Measurements from ENCODE around the gene SHC1.

The SHC1 gene

GRCh38 chr1:154970631-154971340 is at the start of gene SHC1:
TSS of gene SHC1 (minus strand) at chr1:154970747. CDS start at chr1:154970526, 221 bp downstream.
- peaks cover 28 to 42% of the 10 kb centered on the region in 2 donors for H3K36me3 Mint-ChIP-seq
- H3K27ac Mint-ChIP-seq = peak within 1 kb of the TSS; percentile 97

GRCh38 chr1:155019377-155020245 is 49.1 kb upstream of the SHC1 start:
- peaks cover 16 to 22% of the 10 kb centered on the region in 2 donors for H3K36me3 Mint-ChIP-seq

More at GRCh38 chr1:154970631-154971340, at the start of gene SHC1:
- Mint-ChIP-seq H3K4me1 (peaks cover 29 to 50% of the 10 kb centered on the region in 2 donors), H3K27me3 (no peaks in the 10 kb centered on the region), H3K4me3 (peak within 1 kb of the TSS; percentile 75 to 82), H3K9me3 (no peaks in the 10 kb centered on the region)
- ATAC-seq (replicated peaks) (peak in 1 of 2 donors; percentile 15), DNase-seq (peak; percentile 46)

GRCh38 chr1:155018617-155019348 is 48.2 kb upstream of the SHC1 start:
- Mint-ChIP-seq H3K9me3 (no peaks in the 10 kb centered on the region), H3K27ac (peak overlapping the region; percentile 82), H3K4me1 (peaks cover 33 to 74% of the 10 kb centered on the region in 2 donors), H3K36me3 (peaks cover 16 to 22% of the 10 kb centered on the region in 2 donors), H3K27me3 (no peaks in the 10 kb centered on the region), H3K4me3 (peak overlapping the region in 1 of 2 donors; percentile 85)
- DNase-seq = no peak
- no peak for ATAC-seq (replicated peaks)

More at GRCh38 chr1:155019377-155020245, 49.1 kb upstream of the SHC1 start:
- Mint-ChIP-seq H3K27ac (peak overlapping the region; percentile 82), H3K27me3 (no peaks in the 10 kb centered on the region), H3K4me1 (peaks cover 32 to 66% of the 10 kb centered on the region in 2 donors), H3K9me3 (no peaks in the 10 kb centered on the region), H3K4me3 (peak overlapping the region; percentile 2 to 39)
- no peak for ATAC-seq (replicated peaks)
- DNase-seq = no peak

GRCh38 chr1:155017946-155018316 is 47.4 kb upstream of the SHC1 start:
- ATAC-seq (replicated peaks) = peak; percentile 19 to 26
- H3K27ac Mint-ChIP-seq = peak overlapping the region; percentile 82
- peaks cover 41 to 83% of the 10 kb centered on the region in 2 donors for H3K4me1 Mint-ChIP-seq
- H3K9me3 Mint-ChIP-seq = no peaks in the 10 kb centered on the region
- H3K36me3 Mint-ChIP-seq = peaks cover 16 to 27% of the 10 kb centered on the region in 2 donors
- no peaks in the 10 kb centered on the region for H3K27me3 Mint-ChIP-seq
- peak overlapping the region; percentile 78 to 85 for H3K4me3 Mint-ChIP-seq
- no peak for DNase-seq

GRCh38 chr1:155017041-155017945 is 46.7 kb upstream of the SHC1 start:
- ATAC-seq (replicated peaks) (peak; percentile 78 to 81), DNase-seq (peak; percentile 82)
- peaks cover 46 to 89% of the 10 kb centered on the region in 2 donors for H3K4me1 Mint-ChIP-seq
- peaks cover 16 to 29% of the 10 kb centered on the region in 2 donors for H3K36me3 Mint-ChIP-seq
- H3K27ac Mint-ChIP-seq = peak overlapping the region; percentile 96
- no peaks in the 10 kb centered on the region for H3K9me3 Mint-ChIP-seq
- H3K27me3 Mint-ChIP-seq = no peaks in the 10 kb centered on the region
- H3K4me3 Mint-ChIP-seq = peak overlapping the region; percentile 78 to 85

- peaks cover 50 to 93% of the 10 kb centered on the region in 2 donors for H3K4me1 Mint-ChIP-seq
- peak overlapping the region; percentile 96 for H3K27ac Mint-ChIP-seq
- no peaks in the 10 kb centered on the region for H3K27me3 Mint-ChIP-seq
- peak overlapping the region in 1 of 2 donors; percentile 17 for H3K4me3 Mint-ChIP-seq
- peaks cover 13 to 29% of the 10 kb centered on the region in 2 donors for H3K36me3 Mint-ChIP-seq
- H3K9me3 Mint-ChIP-seq = no peaks in the 10 kb centered on the region
- ATAC-seq (replicated peaks) = peak; percentile 46 to 50
- DNase-seq = peak; percentile 40
Measured at GRCh38 chr1:155016231-155016831, 45.8 kb upstream of the SHC1 start.

GRCh38 chr1:155015527-155016230 is 45.1 kb upstream of the SHC1 start:
- no peak for ATAC-seq (replicated peaks)
- Mint-ChIP-seq H3K27me3 (no peaks in the 10 kb centered on the region), H3K4me1 (peaks cover 54 to 93% of the 10 kb centered on the region in 2 donors), H3K9me3 (no peaks in the 10 kb centered on the region), H3K36me3 (peaks cover 13 to 33% of the 10 kb centered on the region in 2 donors), H3K4me3 (peak overlapping the region in 1 of 2 donors; percentile 5), H3K27ac (peak overlapping the region; percentile 92)
- DNase-seq = no peak

GRCh38 chr1:155014709-155015508 is 44.4 kb upstream of the SHC1 start:
- Mint-ChIP-seq H3K27me3 (no peaks in the 10 kb centered on the region), H3K4me3 (no peak overlapping the region), H3K4me1 (peaks cover 58 to 93% of the 10 kb centered on the region in 2 donors), H3K36me3 (peaks cover 10 to 34% of the 10 kb centered on the region in 2 donors), H3K9me3 (no peaks in the 10 kb centered on the region), H3K27ac (no peak overlapping the region)
- ATAC-seq (replicated peaks) (no peak), DNase-seq (no peak)

- no peaks in the 10 kb centered on the region for H3K9me3 Mint-ChIP-seq
- no peak for DNase-seq
- no peaks in the 10 kb centered on the region for H3K27me3 Mint-ChIP-seq
- peaks cover 16 to 36% of the 10 kb centered on the region in 2 donors for H3K36me3 Mint-ChIP-seq
- H3K4me3 Mint-ChIP-seq = no peak overlapping the region
- no peak for ATAC-seq (replicated peaks)
- H3K4me1 Mint-ChIP-seq = peaks cover 59 to 93% of the 10 kb centered on the region in 2 donors
- peak overlapping the region; percentile 56 for H3K27ac Mint-ChIP-seq
Measured at GRCh38 chr1:155013632-155014031, 43.1 kb upstream of the SHC1 start.

- peaks cover 16 to 41% of the 10 kb centered on the region in 2 donors for H3K36me3 Mint-ChIP-seq
- H3K27ac Mint-ChIP-seq = peak overlapping the region; percentile 47
- ATAC-seq (replicated peaks) (no peak), DNase-seq (no peak)
- H3K9me3 Mint-ChIP-seq = no peaks in the 10 kb centered on the region
- no peaks in the 10 kb centered on the region for H3K27me3 Mint-ChIP-seq
- no peak overlapping the region for H3K4me3 Mint-ChIP-seq
- peaks cover 63 to 93% of the 10 kb centered on the region in 2 donors for H3K4me1 Mint-ChIP-seq
Measured at GRCh38 chr1:155012776-155013602, 42.4 kb upstream of the SHC1 start.

GRCh38 chr1:155012026-155012546 is 41.5 kb upstream of the SHC1 start:
- Mint-ChIP-seq H3K36me3 (peaks cover 16 to 42% of the 10 kb centered on the region in 2 donors), H3K27ac (peak overlapping the region; percentile 20), H3K27me3 (no peaks in the 10 kb centered on the region), H3K9me3 (no peaks in the 10 kb centered on the region), H3K4me1 (peaks cover 65 to 94% of the 10 kb centered on the region in 2 donors), H3K4me3 (no peak overlapping the region)
- DNase-seq = no peak
- no peak for ATAC-seq (replicated peaks)

Measured in stimulated activated naive B cell treated with anti-CD40 and anti-IgM and Interleukin-4, amounts not matched to agents 10 μg/mL and 1 μg/mL and 100 μg/mL, for 72 hours (primary cell).